SK-N-SH treated with all-trans-retinoic acid at 6 μM for 48 hours (cell line): ENCODE results near the gene HSF4.

ENCODE experiments used
- ARNTL ChIP-seq: fragments of 450-650 bp; formaldehyde crosslinking; IDR thresholded peaks from 2 replicates; pipeline ENCODE4 v1.5.0; 2020; ENCODE audit warnings: low read depth, mild to moderate bottlenecking, moderate library complexity, borderline replicate concordance
- BACH2 ChIP-seq: fragments of 250-450 bp; sonication (Bioruptor Pico); IDR thresholded peaks from 2 replicates; pipeline ENCODE4 v1.9.0; 2021; ENCODE audit warnings: mild to moderate bottlenecking, borderline replicate concordance
- CSDC2 ChIP-seq: fragments of 250-450 bp; sonication (Bioruptor Pico); IDR thresholded peaks from 2 replicates; pipeline ENCODE4 v1.5.0; 2020; ENCODE audit warnings: mild to moderate bottlenecking, moderate library complexity
- ESRRG ChIP-seq: fragments of 250-450 bp; sonication (Bioruptor Pico); IDR thresholded peaks from 2 replicates; pipeline ENCODE4 v1.6.1; 2021; ENCODE audit warnings: mild to moderate bottlenecking
- GLIS3 ChIP-seq: fragments of 250-450 bp; sonication (Bioruptor Pico); IDR thresholded peaks from 2 replicates; pipeline ENCODE4 v1.5.0; 2020; ENCODE audit warnings: mild to moderate bottlenecking, moderate library complexity
- OSR1 ChIP-seq: fragments of 250-450 bp; sonication (Bioruptor Pico); IDR thresholded peaks from 2 replicates; pipeline ENCODE4 v1.8.0; 2022; ENCODE audit warnings: moderate library complexity, mild to moderate bottlenecking, inconsistent platforms
- RARB ChIP-seq: fragments of 250-450 bp; sonication (Bioruptor Pico); IDR thresholded peaks from 2 replicates; pipeline ENCODE4 v1.8.0; 2021; ENCODE audit warnings: mild to moderate bottlenecking, moderate library complexity
- ZFP3 ChIP-seq: fragments of 250-450 bp; sonication (Bioruptor Pico); IDR thresholded peaks from 2 replicates; pipeline ENCODE4 v1.5.0; 2020; ENCODE audit warnings: mild to moderate bottlenecking, moderate library complexity
- ZFP30 ChIP-seq: fragments of 450-650 bp; formaldehyde crosslinking; IDR thresholded peaks from 2 replicates; pipeline ENCODE4 v1.5.0; 2022; ENCODE audit warnings: mild to moderate bottlenecking, moderate library complexity
- ZNF565 ChIP-seq: fragments of 450-650 bp; formaldehyde crosslinking; conservative IDR thresholded peaks from 2 replicates; pipeline ENCODE4 v1.5.0; 2020; ENCODE audit warnings: low read depth, mild to moderate bottlenecking, moderate library complexity
- ZNF70 ChIP-seq: fragments of 450-650 bp; formaldehyde crosslinking; IDR thresholded peaks from 2 replicates; pipeline ENCODE4 v1.5.0; 2020; ENCODE audit warnings: mild to moderate bottlenecking, moderate library complexity
- TF ChIP-seq, protein P1 (sequence below): fragments of 250-450 bp; sonication (Bioruptor Pico); IDR thresholded peaks from 2 replicates; pipeline ENCODE4 v1.5.1; 2020; ENCODE audit warnings: low read depth, mild to moderate bottlenecking, moderate library complexity
- TF ChIP-seq, protein P2 (sequence below): fragments of 250-450 bp; sonication (Bioruptor Pico); IDR thresholded peaks from 2 replicates; pipeline ENCODE4 v1.5.0; 2020; ENCODE audit warnings: mild to moderate bottlenecking, moderate library complexity
- TF ChIP-seq, protein P3 (sequence below): fragments of 250-450 bp; sonication (Bioruptor Pico); IDR thresholded peaks from 2 replicates; pipeline ENCODE4 v1.8.0; 2020; ENCODE audit warnings: mild to moderate bottlenecking, moderate library complexity, borderline replicate concordance

DNA sequence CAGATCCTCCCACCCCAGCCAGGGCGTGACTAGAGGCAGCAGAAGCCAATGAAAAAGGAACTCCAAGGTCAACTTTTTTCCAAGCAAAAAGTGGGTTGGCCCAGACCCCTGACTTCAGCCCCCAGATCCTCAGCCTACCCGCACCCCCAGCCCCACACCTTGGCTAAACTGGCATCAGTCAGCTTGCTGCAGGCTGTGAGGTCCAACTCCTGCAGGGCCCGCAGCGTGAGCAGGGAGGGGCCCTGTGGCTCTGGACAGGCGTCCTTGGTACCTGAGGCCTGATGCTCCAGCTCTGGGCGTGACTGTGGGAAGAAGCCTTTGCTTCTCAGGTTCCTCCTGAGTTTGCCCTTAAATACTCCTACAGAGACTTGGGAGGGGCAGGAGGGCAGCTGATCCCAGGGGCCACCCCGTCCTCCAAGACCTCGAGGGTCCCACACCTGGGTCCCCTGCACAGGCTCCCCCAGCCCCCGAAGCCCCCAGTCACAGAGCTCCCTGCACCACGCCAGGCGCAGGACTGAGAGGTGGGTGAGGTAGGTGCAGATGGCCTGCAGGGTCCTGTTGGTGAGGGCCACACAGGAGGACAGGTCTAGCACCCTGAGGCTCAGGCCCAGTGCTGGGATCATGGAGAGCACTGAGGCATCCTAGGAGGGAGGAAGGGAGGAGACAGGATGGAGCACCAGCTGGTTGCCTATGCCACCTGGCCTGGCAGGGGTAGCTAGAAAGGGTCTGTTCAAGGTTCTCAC is 43.8 kb downstream of the HSF4 start:
- TF ChIP-seq RARB (CRISPR knock-in tag) (no peak), ZNF565 (no peak), BACH2 (CRISPR knock-in tag) (no peak), ZFP3 (no peak), CSDC2 (CRISPR knock-in tag) (no peak), ZNF70 (CRISPR knock-in tag) (no peak), ESRRG (CRISPR knock-in tag) (no peak), GLIS3 (CRISPR knock-in tag) (no peak), ZFP30 (CRISPR knock-in tag) (no peak), OSR1 (CRISPR knock-in tag) (no peak), ARNTL (CRISPR knock-in tag) (no peak)
- TF ChIP-seq, protein P1, sequence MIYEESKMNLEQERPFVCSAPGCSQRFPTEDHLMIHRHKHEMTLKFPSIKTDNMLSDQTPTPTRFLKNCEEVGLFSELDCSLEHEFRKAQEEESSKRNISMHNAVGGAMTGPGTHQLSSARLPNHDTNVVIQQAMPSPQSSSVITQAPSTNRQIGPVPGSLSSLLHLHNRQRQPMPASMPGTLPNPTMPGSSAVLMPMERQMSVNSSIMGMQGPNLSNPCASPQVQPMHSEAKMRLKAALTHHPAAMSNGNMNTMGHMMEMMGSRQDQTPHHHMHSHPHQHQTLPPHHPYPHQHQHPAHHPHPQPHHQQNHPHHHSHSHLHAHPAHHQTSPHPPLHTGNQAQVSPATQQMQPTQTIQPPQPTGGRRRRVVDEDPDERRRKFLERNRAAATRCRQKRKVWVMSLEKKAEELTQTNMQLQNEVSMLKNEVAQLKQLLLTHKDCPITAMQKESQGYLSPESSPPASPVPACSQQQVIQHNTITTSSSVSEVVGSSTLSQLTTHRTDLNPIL (CRISPR knock-in tag): no peak
- TF ChIP-seq, protein P2, sequence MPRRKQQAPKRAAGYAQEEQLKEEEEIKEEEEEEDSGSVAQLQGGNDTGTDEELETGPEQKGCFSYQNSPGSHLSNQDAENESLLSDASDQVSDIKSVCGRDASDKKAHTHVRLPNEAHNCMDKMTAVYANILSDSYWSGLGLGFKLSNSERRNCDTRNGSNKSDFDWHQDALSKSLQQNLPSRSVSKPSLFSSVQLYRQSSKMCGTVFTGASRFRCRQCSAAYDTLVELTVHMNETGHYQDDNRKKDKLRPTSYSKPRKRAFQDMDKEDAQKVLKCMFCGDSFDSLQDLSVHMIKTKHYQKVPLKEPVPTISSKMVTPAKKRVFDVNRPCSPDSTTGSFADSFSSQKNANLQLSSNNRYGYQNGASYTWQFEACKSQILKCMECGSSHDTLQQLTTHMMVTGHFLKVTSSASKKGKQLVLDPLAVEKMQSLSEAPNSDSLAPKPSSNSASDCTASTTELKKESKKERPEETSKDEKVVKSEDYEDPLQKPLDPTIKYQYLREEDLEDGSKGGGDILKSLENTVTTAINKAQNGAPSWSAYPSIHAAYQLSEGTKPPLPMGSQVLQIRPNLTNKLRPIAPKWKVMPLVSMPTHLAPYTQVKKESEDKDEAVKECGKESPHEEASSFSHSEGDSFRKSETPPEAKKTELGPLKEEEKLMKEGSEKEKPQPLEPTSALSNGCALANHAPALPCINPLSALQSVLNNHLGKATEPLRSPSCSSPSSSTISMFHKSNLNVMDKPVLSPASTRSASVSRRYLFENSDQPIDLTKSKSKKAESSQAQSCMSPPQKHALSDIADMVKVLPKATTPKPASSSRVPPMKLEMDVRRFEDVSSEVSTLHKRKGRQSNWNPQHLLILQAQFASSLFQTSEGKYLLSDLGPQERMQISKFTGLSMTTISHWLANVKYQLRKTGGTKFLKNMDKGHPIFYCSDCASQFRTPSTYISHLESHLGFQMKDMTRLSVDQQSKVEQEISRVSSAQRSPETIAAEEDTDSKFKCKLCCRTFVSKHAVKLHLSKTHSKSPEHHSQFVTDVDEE: no peak
- TF ChIP-seq, protein P3, sequence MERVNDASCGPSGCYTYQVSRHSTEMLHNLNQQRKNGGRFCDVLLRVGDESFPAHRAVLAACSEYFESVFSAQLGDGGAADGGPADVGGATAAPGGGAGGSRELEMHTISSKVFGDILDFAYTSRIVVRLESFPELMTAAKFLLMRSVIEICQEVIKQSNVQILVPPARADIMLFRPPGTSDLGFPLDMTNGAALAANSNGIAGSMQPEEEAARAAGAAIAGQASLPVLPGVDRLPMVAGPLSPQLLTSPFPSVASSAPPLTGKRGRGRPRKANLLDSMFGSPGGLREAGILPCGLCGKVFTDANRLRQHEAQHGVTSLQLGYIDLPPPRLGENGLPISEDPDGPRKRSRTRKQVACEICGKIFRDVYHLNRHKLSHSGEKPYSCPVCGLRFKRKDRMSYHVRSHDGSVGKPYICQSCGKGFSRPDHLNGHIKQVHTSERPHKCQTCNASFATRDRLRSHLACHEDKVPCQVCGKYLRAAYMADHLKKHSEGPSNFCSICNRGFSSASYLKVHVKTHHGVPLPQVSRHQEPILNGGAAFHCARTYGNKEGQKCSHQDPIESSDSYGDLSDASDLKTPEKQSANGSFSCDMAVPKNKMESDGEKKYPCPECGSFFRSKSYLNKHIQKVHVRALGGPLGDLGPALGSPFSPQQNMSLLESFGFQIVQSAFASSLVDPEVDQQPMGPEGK (CRISPR knock-in tag): no peak
